GM18526 (cell line): ENCODE results near the gene DHH.
A peak's percentile ranks its signal among the peaks of the same experiment; 100 is the strongest.

Source experiments
- POLR2A ChIP-seq: IDR thresholded peaks from 3 replicates; pipeline ENCODE4 v1.6.1; 2011; ENCODE audit not compliant: insufficient read length; ENCODE audit errors: extremely low read depth

The DHH gene

DNA sequence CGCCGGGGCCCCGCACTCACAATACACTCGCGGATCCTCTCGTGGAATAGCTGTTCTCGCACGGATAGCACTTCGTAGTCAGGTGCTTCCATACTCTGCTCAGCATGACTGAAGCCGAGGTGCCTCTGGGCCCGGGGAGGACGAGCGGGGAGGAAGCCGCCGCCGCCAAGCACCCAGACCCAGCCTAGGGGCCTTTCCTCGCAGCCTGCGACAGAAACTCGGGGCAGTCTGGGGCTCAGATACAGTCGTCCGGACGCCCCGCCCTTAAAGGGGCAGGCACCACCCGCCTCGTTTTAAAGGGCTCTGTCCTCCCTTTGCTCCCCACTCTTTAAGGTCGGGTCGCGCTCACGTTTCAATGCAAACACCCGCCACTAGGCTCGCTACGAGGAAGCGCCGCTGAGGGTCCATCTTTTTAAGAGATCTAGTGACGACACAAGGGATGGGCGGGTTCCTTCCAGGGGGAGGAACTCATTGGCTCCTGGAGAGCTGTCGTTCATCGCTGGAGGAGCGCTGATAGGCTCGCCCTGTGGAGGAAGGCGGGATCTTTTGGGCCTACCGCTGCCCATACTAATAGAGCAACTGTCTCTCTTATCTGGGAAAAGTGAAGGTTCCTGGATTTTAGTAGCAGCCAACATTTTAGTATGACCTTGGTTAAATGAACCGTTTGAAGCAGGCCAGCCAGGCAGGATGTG lies 16.0 kb upstream of the DHH start, which contains the start of gene LMBR1L:
LMBR1L (minus strand) TSS at position 384 of the 692 bp plus-strand sequence; CDS start at position 92, 292 bp downstream.
- peak; percentile 74 for TF ChIP-seq POLR2A

DNA sequence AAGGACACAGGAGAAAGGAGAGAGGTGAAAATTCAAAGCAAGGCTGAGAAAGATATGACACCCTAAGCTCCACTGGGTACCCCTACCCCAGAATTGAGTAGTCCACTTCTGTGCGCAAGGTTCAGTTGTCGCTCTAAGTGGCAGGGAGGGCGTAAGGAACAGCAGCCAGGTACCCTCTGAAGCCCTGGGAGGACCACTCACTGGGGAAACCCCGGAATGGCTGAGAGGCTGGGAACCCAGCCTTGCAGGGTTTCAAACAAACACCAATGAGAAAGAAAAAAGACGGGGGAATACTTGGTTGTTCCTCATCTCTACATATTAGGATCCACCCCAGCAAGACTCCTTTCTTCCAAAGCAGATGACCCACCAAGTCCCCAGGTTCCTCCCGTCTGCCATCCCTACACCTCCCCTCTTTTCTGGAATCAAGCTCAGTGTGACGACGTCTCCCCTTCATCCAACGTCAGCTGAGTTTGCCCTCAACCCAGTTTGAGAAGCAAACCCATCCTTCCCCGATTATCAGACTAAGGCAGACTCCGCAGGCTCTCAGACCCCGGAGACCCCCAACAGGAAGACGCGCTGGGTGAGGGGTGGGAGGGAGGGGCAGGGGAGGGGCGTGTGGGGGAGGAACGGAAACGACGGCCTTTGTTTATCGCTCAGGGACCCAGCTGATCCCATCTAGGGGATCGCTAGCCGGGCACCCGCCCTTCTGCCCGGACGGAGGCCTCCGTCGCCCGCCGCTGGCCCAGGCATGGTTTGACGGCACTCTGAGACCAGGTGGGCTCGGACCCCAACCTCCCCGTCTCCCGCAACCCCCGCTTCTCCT lies 15.3 kb upstream of the DHH start:
- TF ChIP-seq POLR2A = no peak

DNA sequence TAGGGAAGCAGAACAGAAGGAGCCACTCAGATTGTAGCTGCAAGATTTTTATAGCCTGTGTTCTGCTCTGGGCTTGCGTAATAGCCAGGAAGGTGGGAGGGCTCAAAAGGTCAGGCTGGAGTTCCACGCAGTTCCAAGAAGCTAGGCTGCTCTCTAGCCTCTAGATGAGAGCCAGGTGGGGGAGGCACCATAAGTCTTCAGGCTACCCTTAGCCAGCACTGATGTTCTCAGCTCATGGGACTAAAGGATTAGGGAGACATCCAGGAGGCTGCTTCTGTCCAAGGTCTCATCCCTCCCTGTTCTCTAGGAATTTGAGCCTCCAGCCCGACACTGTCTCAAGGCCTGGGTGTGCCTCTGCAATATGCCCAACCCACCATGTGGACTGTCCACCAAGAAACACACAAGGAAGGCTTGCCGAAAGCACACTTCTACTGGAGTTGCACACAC lies 14.4 kb upstream of the DHH start:
- no peak for TF ChIP-seq POLR2A

DNA sequence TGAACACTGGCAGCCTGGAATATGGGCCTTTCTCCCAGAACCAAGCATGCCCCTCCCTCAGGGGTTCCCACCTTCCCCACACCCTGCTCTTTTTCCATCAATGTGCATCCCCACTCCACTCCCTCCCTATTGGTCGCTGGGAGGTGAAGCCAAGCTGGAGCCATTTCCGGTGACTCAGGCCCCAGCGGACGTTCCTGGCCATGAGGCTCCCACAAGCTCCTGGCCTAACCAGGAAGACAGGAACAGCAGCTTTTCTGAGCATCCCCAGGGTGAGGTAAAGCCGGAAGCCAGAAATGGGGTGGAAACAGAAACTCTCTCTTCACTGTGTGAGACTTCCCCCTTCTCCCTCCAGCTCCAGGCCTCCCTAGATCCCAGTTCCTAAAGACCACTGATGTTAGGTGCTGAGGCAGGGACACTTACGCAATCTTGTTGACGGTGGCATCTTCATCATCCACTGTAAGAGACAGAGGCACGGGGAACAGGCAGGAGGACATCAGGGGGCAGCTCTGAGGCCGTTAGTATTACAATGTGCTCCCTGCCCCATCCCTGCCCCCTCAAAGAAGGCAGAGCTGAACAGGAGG lies 11.0 kb upstream of the DHH start:
- TF ChIP-seq POLR2A = no peak

DNA sequence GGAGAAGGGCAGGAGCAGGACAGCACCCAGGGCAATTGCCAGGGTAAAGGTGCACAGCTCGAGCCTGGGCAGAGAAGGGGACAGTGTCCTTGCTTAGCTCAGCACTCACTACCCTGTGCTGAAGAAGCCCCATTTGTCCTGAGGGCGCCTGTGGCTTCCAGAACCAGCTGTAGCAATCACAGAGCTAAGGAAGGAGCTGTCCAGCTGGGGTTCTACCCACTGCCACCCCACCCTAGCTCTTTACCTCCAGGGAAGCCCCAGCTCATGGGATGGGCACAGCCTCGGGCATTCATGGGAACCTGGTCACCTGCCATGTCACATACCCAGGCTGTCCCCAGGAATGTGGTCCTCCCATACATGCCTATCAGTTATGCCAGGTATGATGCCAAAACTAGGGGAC lies 10.2 kb upstream of the DHH start:
- TF ChIP-seq POLR2A = no peak

DNA sequence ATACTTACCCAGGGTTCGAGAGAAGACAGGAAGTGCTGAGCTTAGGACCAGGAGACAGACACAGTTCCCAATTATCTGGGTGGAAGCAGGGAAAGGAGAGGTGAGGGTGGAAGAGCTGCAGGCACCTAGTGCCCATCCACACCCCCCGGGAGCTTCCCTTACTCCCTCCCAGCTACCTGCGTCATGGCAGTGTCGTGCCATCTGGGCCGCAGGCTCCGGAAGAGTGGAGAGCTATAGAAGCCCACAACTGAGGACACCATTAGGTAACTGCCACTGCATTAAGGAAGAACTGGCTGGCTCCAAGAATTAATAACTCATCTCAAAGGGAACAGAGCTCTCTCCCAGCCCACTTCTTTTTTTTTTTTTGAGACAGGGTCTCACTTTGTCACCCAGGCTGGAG lies 5.8 kb upstream of the DHH start:
- TF ChIP-seq POLR2A = no peak

DNA sequence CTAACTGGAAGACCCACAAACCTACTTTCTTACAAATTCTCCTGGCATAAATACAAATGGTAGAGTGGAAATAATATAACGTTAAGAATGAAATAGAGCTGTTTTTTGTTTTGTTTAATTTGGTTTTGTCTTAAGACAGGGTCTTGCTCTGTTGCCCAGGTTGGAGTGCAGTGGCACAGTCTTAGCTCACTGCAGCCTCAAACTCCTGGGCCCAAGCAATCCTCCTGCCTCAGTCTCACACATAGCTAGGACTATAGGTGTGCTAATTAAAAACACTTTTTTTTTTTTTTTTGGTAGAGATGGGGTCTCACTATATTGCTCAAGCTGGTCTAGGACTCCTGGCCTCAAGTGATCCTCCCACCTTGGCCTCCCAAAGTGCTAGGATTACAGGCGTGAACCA lies 4.1 kb upstream of the DHH start:
- TF ChIP-seq POLR2A = no peak

DNA sequence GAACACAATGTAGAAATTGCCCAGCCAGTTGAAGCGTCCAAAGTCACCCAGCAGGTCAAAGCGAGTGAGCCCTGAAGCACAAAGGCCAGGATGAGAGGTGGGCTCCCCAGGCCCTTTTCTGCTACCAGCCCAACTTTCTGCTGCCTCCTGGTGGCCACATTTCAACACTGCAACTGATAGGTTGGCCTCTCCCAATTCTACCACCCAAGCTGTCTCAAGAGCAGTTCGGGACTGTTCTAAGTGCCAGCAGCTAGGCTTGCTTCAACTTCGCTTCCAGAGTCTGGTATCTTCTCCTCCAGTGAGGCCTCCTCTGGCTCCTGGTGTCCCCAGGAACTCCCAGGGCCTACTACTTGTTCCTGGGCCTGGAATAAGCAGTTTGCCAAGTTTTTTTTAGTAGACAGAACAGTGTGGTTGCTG lies 3.4 kb upstream of the DHH start:
- no peak for TF ChIP-seq POLR2A

DNA sequence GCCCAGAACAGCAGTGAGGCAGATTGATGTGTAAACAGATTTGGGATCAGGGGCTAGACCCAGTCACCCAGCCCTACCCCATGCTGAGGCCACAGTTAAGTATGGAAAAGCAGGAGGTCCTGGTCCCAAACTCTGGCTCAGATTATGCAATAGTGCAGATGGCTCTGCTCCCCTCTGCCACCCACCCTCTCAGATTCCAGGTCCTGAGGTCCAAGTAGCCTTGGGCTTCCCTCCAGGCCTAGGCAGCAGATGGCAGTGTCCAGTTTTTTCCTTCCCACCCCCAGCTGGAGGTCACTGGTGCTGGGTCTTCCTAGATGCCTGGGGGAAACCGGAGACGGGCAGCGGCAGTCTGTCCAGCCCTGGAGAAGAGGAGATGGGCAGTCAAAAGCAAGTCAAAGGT lies 2.8 kb upstream of the DHH start:
- TF ChIP-seq POLR2A = no peak

DNA sequence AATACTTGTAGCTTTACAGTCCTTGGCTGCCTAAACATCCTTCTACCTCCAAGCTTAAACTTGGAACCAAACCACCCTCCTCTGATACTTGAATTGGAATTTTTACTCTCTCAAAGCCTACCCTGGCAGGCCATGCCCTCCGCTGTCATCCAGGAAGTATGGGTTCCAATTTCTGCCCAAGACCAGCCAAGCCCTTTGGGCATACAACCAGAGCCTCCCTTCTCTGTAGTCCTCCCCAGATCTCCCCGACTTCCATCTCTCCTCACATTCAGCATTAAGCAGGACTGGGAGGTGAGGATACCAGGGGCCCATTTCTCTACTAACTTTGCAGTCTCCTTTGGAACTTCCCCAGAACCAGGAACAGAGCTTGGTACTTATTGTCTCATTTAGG lies 369 bp upstream of the DHH start:
- no peak for TF ChIP-seq POLR2A

DNA sequence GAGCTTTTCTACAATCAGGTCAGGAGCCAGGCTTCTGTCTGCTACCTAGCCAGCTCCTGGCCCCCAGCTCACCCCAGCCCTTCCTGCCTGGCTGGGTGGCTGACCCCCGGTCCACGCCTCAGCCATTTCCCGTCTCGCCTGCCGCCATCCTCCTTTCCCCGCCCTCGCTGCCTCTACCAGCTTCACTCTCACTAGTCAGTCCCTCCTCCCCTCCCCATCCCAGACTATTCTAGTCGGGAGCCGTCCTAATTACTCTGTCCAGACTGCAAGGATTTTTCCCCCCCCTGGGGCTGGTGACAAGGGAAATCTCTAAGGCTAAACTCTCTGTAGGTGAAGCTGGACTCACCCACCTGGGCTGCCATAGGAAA lies 825 bp downstream of the DHH start:
- no peak for TF ChIP-seq POLR2A

DNA sequence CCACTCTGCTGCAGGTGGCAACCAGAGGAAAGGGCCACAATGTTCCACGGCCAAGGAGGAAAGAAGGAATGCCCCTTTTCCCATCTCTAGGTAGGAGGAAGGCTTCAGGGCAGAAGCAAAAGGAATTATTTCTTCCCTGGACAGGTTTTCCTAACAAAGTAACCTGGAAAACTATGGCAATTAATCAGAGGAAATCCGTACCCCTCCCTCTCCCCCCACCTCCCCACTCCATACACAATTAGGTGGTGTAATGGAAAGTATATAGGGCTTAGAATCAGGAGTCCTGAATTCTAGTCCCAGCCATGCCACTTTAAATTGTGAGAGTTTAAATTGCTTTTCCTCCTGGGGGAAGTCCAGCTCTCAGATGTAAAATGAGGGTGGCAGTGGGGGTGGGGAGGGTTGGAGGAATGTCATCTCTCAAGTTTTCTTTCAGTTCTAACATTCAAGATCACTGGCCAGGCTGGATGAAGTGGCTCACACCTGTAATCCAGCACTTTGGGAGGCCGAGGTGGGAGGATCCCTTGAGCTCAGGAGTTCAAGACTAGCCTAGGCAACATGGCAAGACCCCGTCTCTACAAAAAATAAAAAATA lies 1.7 kb downstream of the DHH start:
- TF ChIP-seq POLR2A = no peak

DNA sequence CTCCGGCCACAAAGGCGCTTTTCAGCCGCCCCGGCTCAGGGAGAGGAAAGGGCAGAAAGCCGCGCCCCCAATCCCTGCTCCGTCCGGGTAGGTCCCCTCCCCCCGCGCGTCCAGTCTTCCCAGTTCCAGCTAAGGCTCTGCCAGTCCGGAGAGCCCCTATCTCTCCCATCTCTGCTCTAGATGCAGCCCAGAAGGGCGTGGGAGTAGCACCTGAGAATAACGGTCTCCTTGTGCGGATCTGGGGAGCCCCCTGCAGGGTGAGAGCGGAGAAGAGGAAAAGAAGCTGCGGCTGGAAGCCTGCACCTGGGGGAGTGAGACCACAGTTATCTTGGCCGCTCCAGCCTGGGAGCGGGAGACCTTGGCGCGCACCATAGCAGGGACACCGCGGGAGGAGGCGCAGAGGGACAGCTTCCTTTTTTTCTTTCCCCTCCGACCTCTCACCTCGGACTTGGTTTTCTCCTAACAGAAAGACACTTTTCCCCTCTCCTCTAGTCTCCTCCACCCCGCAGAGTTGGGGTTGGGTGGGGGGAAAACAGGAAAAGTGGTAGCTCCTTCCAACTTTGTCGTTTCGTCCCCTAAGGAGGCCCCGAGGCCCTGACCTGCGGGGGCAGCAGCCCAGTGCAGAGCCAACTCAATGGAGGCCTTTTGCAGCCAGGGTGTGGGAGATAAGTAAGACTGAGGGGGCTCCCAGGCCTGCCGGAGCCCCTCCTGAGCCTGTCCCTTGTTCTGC lies 2.4 kb downstream of the DHH start:
- TF ChIP-seq POLR2A = no peak

DNA sequence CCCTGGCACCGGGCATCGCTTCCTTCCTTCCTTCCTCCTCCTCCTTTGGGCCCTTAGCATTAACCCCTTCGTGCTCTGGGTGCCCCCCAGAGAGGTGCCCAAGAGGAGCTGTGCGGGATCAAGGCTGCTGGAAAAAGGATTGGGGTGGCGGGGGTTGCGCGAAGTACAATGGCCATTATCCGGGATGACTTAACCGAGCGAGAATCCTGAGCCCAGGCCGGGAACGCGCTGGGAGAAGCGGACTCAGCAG lies 2.8 kb downstream of the DHH start:
- no peak for TF ChIP-seq POLR2A

DNA sequence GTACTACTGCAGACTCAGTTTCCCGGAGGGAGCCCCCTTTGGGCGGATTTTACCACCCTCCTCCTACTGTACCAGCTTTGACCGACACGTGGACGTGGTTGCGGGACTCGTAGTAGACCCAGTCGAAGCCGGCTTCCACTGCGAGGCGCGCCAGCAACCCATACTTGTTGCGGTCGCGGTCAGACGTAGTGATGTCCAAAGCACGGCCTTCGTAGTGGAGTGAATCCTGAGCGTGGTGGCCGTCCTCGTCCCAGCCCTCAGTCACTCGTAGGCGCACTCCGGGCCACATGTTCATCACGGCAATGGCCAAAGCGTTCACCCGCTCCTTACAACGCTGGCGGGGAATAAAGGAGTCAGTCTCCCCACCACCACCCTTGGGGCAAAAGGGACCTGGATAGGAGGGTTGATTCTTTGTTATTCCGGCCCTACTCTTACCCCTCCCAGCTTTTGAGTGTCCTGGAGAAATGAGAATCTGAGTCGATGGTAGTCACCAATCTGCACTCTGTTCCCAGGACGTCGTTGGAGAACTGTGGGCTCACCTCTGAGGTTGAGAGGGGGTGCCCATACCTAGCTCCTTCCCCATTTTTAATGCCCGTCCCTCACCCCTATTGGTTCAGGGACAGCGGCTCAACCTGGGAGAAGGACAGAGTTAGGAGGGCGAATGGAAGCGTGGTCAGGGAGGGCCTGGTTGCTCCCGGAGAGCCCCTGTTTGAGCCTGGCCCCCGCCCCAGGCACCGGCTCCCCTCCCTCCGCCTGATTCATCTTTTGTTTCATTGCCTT lies 3.4 kb downstream of the DHH start:
- TF ChIP-seq POLR2A = no peak
